Pons (tissue), 1 donor: ENCODE data around the gene ELL.

ENCODE experiments used
- DNase-seq: peaks from one replicate; pipeline ENCODE4 v3.0.0-alpha.2; 2016; ENCODE audit warnings: low spot score

ELL gene

GRCh38 chr19:18396471-18397241 lies 125.2 kb downstream of the ELL start:
- no peak for DNase-seq

- DNase-seq: no peak
These were observed 128.0 kb downstream of the ELL start for GRCh38 chr19:18393836-18394235.

- DNase-seq: no peak
These were observed 128.9 kb downstream of the ELL start for GRCh38 chr19:18392926-18393325.
